Measurements from ENCODE around the gene EIF5AL1.

EIF5AL1 gene

DNA sequence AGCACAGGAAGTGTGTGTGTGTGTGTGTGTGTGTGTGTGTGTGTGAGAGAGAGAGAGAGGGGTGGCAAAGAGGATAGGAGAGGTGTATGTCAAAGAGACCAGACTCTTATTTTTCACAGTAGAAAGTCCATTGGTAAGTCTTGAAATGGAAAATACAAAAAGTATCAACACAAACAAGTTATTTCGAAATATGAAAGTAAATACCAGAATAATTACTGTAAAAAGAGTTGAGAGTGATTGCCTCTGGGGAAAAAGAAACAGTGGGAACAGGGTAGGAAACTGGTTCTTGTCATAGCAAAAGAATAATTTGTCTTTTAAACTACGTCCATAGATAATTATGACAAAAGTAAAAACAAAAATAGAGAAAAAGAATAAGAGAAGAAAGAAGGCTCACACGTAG, 29.0 kb upstream of the EIF5AL1 start:
- in situ Hi-C loops (cut with HindIII; ENCODE audit: low pct_ligation_motif_present, low pct_unique_long_range_greater_than_20kb, low sequenced_read_pairs), result loop anchor here (25.0 kb wide), 1 partner anchor 121 kb away; no protein-coding TSS in a partner anchor
- no peak for DNase-seq

DNA sequence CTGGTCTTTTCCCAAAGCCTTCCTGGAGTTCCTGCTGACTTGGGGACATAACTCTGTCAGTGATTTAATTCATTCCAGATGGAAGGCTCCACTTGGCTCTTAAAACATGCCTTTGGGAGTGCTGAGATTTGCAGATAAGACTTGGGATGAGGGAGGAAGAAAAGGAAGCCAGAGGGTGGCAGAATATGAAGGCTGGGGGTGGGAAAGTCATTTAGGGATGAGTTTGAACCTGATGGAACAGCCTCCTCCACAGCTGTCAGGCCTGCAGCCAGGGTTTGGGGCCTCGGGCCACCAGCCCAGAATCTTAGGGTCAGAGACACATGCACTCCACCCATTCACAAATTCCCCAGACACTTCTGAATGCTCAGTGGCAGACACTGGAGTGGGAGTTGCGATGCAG, 28.4 kb upstream of the EIF5AL1 start:
- in situ Hi-C loops (cut with HindIII; ENCODE audit: low pct_ligation_motif_present, low pct_unique_long_range_greater_than_20kb, low sequenced_read_pairs), result loop anchor here (25.0 kb wide), 1 partner anchor 122 kb away; no protein-coding TSS in a partner anchor

DNA sequence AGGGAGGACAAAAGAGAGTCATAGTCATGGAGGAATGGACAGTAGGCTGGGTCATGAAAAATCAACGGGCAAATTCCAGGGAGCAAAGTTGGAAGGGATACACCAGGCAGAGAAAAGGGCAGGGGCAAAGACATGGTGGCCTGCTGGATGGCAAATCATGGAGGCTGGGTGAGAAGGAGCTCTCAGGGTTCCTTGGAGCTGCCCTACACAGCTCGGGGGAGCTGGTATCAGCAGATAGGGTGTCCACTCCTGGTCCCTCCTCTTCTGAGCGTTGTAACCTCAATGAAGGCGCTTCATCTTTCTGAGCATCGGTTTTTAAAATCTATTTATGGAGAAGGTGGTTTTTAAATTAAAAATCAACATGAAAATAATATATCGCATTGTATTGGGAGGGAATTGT, 27.9 kb upstream of the EIF5AL1 start:
- DNase-seq, result no peak
- in situ Hi-C loops (cut with HindIII; ENCODE audit: low pct_ligation_motif_present, low pct_unique_long_range_greater_than_20kb, low sequenced_read_pairs), result loop anchor here (25.0 kb wide), 1 partner anchor 122 kb away; no protein-coding TSS in a partner anchor

More for the DNA sequence above, 28.4 kb upstream of the EIF5AL1 start:
- no peak for DNase-seq

DNA sequence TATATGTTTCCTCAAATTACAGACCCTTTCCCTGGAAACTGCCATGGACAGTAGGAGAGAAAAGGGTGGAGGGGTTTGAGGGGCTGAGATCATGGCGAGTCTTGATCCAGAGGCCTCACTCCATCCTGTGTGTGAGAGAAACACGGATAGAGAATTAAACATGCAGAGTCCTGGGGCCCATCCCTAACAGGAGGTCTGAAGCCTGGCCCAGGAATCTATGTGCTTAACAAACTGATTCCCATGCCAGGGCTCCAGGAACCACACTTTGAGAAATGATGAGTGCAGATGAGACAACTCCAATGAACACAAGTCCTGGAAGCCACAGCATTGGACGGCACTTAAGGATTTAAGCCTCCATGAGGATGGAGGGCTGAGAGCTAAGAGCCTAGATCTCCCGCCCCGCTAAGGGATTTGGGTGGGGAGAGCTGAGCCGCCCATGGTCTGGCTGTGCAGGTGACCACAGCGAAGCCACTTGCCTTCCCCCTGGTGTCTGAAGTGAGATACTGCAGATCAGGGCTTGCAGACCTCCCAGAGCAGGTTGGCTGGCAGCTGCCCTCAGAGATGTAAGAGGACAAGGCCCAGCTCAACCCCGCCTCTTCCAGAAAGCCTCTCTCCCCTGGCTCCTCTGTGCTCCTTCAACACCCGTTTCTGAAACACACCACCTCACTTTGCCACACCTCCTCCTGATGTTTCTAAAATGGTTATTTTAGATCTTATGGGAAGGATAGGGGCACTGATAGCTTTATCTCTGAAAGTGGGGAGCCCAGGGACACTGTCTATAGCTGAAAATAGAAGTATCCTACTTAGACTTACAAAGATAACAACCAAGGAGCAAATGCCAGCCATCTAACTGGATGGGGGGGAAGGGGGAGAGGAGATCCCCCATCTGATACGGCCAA, 24.8 kb upstream of the EIF5AL1 start:
- in situ Hi-C loops (cut with HindIII; ENCODE audit: low pct_ligation_motif_present, low pct_unique_long_range_greater_than_20kb, low sequenced_read_pairs), result loop anchor here (25.0 kb wide), 1 partner anchor 125 kb away; no protein-coding TSS in a partner anchor
- DNase-seq, result peak; percentile 84

DNA sequence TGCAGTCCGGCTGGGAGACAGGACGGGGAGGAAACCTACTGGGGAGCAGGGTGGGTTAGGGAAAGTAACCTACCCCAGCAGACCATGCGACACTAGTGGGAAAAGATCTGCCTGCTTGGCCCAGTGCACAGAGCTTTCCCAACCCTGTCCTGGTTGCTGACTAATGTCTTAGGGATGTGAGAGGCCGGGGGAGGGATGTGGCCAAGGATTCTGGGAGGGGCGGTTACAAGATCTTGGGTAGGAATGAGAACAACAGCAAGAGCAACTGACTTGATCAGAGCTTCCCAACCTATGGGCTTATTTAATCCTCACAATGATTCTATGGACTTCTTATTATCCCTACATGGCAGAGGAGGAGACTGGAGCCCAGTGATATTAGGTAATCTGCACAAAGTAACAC, 24.0 kb upstream of the EIF5AL1 start:
- in situ Hi-C loops (cut with HindIII; ENCODE audit: low pct_ligation_motif_present, low pct_unique_long_range_greater_than_20kb, low sequenced_read_pairs), result loop anchor here (25.0 kb wide), 1 partner anchor 126 kb away; no protein-coding TSS in a partner anchor
- DNase-seq, result peak; percentile 94

DNA sequence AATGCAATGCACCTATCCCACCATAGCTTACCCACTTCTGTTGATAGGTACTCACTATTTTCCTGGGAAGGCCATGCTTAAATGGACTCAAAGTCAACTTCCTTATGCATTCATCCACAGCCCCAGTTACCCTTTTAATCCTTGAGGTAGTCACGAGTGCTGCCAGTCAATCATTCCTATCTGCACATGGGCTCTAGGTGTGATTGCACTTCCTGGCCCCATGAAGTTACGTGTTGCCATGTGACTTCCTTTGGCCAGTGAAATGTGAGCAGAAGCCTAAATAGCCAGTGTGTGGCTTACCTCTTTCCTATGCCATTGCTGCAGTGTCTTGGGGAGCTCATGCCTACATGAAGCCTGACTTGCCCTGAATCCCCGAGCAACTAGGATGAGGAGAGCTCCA, 23.5 kb upstream of the EIF5AL1 start:
- DNase-seq, result peak; percentile 20

DNA sequence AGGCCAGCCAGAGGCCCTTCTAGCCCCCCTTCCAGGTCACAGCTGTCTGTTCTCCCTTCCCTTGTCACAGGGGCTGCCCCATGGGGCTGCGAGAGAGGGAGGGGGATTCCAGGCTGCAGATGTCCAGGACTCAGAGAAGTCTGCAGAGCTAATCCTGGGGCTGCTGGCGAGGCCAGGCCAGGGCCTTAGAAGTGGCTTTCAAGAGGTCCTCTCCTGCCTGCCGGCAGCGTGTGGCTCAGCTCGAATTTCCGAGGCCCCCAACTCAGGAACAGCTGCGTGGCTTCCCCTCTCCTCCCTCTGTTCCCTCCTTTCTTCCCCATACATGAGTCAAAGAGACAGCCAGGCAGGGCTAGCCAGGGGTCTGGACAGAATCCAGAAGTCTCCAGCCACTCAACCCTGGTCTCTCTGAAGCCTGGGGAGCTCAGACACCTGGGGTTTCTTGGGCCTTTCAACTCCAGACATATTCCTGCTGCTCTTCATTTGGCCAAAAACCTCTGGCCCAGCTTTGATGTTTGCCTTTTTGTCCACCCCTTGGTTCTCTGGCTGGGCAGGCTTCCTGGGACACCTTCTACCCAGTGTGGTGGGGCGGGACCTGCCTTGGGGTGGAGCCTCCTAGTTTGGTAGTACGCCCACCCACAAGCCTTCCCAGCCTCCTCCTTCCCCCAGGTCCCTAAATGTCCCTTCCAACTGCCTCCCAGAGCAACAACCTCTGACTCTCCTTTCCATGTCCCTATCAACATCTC, 21.8 kb upstream of the EIF5AL1 start:
- in situ Hi-C loops (cut with HindIII; ENCODE audit: low pct_ligation_motif_present, low pct_unique_long_range_greater_than_20kb, low sequenced_read_pairs), result loop anchor here (25.0 kb wide), 1 partner anchor 128 kb away; no protein-coding TSS in a partner anchor

More for the DNA sequence above, 23.5 kb upstream of the EIF5AL1 start:
- in situ Hi-C loops (cut with HindIII; ENCODE audit: low pct_ligation_motif_present, low pct_unique_long_range_greater_than_20kb, low sequenced_read_pairs), result loop anchor here (25.0 kb wide), 1 partner anchor 127 kb away; no protein-coding TSS in a partner anchor

DNA sequence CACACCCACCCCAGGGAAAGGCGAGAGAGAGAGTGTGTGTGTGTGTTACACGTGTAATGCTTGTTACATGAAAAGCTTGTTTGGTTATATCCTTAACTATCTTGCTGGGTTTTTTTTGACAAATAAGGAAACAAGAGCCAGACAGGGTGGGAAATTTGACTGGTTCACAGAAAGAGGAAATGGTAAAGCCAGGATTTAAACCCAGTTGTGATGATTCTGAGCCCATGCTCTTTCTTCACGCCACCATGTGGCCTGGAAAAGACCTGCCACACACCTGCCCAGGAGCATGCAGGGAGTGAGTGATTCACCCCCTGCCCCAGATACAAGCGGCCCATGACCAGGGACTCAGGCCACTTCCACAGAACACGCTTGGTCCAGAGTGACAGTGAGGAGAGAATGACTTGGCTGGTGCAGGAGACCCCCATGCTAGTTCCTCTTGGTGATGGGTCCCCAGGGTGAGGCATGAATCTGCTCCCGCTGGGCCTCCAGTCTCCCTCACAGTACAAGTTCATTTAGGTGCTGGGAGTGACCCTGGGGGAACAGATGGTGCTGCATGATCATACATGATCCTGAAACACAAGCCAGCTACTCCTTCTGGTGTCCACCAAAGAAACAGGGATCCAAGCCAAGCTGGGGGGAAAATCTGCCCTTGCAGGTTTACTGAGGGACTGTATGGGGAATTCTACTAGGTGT, 21.0 kb upstream of the EIF5AL1 start:
- DNase-seq, result no peak
- in situ Hi-C loops (cut with HindIII; ENCODE audit: low pct_ligation_motif_present, low pct_unique_long_range_greater_than_20kb, low sequenced_read_pairs), result loop anchor here (25.0 kb wide), 1 partner anchor 129 kb away; no protein-coding TSS in a partner anchor

More for the DNA sequence above, 21.8 kb upstream of the EIF5AL1 start:
- no peak for DNase-seq

DNA sequence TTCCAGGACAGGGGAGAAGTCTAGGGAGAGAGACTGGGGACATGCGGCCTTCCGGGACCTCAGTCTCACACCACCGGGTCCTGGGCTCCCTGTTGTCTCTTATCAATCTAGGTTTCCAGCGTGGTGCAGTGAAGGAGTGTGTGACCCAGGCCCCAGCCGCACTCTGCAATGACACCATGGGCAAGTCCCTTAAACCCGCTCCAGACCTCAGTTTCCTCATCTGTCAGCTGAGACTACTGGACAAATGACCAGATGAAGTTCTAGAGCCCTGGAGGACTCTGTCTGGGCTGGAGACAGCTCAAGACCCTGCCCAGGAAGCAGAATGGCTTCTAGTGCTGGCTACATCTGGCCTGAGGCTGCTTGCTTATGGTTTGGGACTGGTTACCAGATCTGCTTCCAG, 20.1 kb upstream of the EIF5AL1 start:
- DNase-seq, result no peak
- in situ Hi-C loops (cut with HindIII; ENCODE audit: low pct_ligation_motif_present, low pct_unique_long_range_greater_than_20kb, low sequenced_read_pairs), result loop anchor here (25.0 kb wide), 1 partner anchor 130 kb away; no protein-coding TSS in a partner anchor

DNA sequence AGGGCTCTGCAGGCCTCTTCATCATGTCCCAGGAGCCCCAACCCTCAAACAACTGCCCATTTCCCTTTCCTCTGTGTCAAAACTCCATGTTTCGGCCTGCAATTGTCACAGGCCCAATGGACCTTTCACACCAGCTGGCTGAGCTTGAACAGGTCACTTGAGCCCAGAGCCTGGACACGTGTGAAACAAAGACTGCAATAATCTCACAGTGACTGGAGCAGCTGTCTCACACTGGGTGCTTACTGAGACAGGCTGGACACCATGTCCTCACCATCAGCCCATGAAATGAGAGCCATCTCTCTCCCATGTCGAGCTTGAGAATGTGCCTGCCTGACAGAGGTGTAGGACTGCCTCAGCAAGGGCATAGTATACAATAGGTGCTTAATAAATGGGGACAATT, 19.5 kb upstream of the EIF5AL1 start:
- no peak for DNase-seq
- in situ Hi-C loops (cut with HindIII; ENCODE audit: low pct_ligation_motif_present, low pct_unique_long_range_greater_than_20kb, low sequenced_read_pairs), result loop anchor here (25.0 kb wide), 1 partner anchor 131 kb away; no protein-coding TSS in a partner anchor

DNA sequence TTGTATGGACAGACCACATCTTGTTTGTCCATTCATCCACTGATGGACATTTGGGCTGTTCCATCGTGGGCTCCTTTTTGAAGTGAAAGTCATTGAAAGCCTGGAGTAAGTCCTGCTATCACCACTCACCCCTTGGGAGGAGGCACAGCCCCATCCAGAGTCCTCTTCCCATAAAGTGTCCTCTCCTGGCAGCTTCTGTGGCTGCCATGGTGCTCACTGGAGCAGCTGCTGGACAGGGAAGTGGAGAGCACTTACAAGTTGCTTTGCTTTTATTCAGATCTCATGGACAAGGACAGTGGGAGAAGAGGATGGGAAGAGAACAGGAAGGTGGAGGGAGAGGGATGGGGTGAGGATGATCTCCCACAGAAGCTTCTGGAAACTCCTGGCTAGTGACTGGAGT, 18.5 kb upstream of the EIF5AL1 start:
- DNase-seq, result no peak
- in situ Hi-C loops (cut with HindIII; ENCODE audit: low pct_ligation_motif_present, low pct_unique_long_range_greater_than_20kb, low sequenced_read_pairs), result loop anchor here (25.0 kb wide), 1 partner anchor 132 kb away; no protein-coding TSS in a partner anchor

DNA sequence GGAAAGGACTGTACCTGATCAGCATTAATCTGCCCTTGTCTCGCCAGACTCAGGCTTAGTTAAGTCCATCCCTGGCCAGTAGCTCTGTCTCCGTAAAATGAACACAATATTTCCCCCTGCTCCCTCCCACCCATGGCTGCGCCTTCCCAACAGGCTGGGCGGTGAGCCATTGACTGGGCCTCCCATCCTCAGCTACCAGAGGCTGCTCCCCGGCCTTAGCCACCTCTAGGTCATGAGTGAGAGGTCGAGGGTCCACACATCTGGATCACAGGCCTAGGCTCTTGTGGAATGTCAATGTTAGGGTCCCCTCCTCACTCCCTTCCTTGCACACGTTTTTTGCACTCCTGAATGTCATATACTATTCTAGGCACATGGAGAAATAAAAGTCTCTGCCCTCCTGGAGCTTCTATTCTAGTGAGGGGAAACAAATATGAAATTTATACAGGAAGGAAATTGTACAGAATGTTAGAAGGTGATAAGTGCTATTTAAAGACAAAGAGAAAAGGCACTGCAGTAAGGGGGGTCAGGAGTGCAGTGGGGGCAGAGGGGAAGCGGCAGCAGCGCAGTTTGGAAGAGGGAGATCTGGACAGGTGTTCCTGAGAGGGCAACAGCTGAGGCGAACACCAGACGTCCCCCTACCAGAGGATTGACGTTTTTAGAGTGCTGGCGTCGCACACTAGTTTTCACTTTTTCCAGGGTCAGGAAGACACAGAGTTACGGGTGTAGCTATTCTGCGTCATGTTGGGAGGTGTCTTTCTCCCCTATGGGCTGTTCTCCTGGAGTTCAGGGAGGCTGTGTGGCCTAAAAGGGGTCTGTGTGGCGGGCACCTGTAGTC, 17.2 kb upstream of the EIF5AL1 start:
- in situ Hi-C loops (cut with HindIII; ENCODE audit: low pct_ligation_motif_present, low pct_unique_long_range_greater_than_20kb, low sequenced_read_pairs), result loop anchor here (25.0 kb wide), 1 partner anchor 133 kb away; no protein-coding TSS in a partner anchor
- no peak for DNase-seq

DNA sequence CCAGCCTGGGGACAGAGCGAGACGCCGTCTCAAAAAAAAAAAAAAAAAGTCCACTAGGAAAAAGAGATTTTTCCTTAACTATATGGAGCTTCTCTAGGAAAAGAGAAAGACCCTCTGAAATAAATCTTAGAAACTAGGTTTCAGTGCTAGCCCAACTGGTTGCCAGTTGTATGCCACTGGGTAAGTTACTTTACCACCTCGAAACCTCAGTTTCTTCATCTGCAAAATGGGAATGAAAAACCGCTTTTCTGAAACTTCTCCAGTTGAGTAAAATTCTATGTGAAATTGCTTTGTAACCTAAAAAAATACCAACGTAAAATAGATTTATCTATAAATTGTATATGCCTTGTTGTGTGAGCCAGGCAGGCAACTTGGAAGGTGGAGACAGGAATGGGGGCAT, 16.5 kb upstream of the EIF5AL1 start:
- DNase-seq, result no peak
- in situ Hi-C loops (cut with HindIII; ENCODE audit: low pct_ligation_motif_present, low pct_unique_long_range_greater_than_20kb, low sequenced_read_pairs), result loop anchor here (25.0 kb wide), 1 partner anchor 133 kb away; no protein-coding TSS in a partner anchor

DNA sequence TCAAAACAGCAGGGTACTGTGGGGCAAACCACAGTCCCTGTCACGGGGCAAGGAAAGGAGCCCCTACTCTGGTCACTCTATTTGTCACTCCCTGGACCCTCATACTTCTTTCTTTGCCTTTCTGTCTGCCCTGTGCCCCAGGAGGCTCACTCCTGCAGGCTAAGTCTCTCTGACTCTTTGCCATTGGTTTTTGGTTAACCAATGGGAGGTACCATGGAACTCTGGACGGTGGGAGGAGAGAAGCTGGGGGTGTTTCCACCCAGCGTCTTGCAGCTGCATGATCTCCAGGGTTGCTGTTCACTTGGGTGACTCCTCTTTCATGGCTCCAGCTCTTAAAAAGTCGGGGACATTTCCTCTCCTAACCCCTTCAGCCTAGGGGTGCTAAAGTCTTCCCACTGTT, 15.4 kb upstream of the EIF5AL1 start:
- in situ Hi-C loops (cut with HindIII; ENCODE audit: low pct_ligation_motif_present, low pct_unique_long_range_greater_than_20kb, low sequenced_read_pairs), result loop anchor here (25.0 kb wide), 1 partner anchor 135 kb away; no protein-coding TSS in a partner anchor

DNA sequence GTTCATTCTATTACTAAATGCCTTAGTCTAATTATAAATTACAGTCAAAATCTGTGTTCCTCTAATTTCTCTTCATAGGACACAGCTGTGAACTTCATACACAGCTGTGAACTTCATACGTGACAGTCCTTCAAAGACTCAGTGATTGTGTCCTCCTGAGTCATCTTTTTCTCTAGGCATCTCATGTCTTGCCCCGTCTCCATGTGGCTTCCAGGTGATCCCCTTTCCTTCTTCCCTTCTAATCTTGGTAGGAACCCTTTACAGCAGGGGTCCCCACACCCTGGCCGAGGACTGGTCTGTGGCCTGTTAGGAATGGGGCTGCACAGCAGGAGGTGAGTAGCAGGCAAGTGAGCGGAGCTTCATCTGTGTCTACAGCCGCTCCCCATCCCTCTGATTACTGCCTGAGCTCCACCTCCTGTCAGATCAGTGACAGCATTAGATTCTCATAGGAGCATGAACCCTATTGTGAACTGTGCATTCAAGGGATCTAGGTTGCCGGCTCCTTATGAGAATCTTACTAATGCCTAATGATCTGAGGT, 14.0 kb upstream of the EIF5AL1 start:
- DNase-seq, result no peak
- in situ Hi-C loops (cut with HindIII; ENCODE audit: low pct_ligation_motif_present, low pct_unique_long_range_greater_than_20kb, low sequenced_read_pairs), result loop anchor here (25.0 kb wide), 1 partner anchor 136 kb away; no protein-coding TSS in a partner anchor

More for the DNA sequence above, 15.4 kb upstream of the EIF5AL1 start:
- no peak for DNase-seq

DNA sequence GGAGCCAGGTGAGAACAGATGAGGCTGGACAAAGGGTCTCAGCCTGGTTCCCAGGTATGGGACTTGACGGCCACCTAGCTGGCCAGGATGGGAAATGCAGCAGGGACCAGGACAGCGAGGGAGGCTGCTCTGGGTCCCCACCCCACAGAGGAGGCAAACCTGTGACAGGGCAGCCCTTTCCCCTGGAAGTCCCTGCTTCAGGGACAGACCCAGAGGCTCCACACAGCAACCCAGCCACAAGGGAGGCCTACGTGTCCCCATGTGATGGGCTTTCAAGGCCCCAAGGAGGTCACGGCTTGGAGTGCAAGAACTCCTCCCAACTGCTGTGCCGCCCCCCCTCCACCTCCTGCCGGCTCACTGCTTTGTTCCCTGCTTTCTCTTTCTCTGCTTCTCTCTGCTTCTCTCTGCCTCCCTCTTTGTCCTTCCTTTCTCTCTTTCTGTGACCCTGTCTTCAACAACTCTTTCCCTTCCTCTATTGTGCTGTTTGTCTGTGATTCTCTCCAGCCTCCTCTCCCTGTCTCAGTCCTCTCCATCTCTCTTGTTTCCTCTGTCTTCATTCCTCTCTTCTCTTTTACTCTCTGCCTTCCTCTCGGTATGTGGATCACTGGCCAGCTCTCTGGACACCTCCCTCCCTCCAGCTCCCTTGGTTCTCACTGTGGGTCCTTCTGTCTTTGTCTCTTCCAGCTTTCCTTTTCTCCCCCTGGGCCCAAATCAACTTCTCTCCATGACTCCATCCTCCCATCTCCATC, 9.6 kb upstream of the EIF5AL1 start:
- DNase-seq, result peak; percentile 37
- in situ Hi-C loops (cut with HindIII; ENCODE audit: low pct_ligation_motif_present, low pct_unique_long_range_greater_than_20kb, low sequenced_read_pairs), result no loop called here

Measured in ACHN (cell line).